GM18508 (cell line): Measurements from ENCODE around the gene NEK4.
"Not testable (repeated sequence)": the region's sequence is repeated elsewhere in the genome, so short reads cannot be mapped to it uniquely, and the experiment has no call there.

Source experiments
- ATAC-seq: cut with Tn5 transposase; IDR thresholded peaks from one replicate; pipeline ENCODE4 v1.9.1; 2021; ENCODE audit warnings: moderate number of reproducible peaks; ENCODE audit not compliant: insufficient read depth, unreplicated experiment

NEK4 gene

DNA sequence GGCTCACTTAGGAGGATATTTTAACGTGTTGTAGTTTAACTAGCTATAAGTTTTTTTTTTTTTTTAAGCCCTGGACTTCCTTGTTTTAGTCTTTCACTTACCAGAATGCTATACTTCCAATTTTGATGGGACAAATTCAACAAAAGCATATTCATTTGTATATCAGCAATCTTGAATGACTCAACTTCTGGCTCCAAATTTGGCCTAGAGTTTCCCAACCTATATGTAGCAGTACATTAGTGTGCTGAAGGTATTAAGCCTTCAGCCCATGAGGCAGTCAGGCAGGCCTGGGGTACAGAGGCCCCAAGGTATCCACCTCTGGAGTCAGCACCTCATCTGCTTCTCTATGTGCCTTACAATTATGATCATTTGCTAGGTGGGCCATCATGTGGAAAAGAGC is 90.9 kb downstream of the NEK4 start:
- ATAC-seq: no peak

DNA sequence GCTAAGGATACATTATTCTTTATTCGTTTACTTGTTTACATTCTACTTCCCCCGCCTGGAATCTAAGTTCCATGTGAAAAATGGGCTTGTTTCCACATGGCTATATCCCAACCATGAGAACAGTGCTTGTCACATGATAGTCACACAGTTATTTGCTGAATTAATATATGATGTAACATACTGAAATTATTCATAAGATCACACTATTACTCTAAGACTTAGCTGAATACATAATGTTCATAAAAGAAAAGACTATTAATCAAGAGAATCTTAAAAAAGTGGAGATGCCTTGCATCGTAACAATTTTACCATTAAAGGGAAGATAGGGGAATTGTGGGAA is 91.6 kb downstream of the NEK4 start:
- no peak for ATAC-seq

DNA sequence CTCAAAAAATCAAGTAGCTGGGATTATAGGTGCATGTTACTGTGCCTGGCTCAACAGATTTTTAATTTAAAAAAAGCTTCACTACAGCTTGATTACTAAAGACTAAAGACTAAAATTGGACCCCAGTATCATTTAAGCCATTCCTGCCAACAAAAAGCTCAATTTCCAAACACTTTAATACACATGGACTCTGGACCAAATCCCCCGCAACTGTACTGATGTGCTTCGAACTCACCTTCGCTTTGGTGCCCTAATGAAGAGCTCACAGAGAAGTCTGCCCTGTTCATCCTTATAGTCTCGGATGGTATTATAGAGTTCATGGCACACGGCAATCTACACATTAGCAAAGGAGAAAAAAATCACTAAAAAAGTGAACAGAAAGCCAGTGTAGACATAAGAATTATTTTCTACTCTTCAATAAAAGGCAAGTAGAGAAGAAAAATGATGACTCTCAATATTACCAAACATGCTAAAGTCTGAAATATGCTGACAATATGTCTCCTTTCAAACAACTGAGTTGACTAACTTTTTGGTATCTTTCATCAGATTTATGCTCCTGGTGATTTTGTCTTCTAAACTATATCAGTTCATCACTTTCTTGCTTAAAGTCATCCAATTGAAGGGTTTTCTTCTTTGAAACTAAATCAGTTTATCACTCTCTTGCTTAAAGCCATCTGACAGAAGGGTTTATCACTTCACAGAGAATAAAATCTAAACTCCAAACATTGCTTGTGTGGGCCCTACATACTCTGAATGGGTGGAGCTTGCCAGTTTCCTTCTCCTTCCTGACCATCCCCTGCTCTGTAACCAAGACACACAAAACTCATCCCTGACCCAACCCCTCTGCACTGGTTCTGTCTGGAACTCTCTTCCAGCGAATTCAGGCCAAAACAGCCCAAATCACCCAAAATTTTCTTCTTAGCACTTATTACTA is 92.2 kb downstream of the NEK4 start:
- no peak for ATAC-seq

DNA sequence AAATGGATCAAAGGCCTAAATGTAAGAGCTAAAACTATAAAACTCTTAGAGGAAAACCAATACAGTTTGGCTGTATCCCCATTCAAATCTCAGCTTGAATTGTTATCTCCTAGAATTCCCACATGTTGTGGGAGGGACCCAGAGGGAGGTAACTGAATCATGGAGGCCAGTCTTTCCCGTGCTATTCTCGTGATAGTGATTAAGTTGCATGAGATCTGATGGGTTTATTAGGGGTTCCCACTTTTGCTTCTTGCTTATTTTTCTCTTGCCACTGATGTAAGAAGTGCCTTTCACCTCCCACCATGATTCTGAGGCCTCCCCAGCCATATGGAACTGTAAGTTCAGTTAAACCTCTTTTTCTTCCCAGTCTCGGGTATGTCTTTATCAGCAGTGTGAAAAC is 94.5 kb downstream of the NEK4 start:
- ATAC-seq: not testable (repeated sequence)

DNA sequence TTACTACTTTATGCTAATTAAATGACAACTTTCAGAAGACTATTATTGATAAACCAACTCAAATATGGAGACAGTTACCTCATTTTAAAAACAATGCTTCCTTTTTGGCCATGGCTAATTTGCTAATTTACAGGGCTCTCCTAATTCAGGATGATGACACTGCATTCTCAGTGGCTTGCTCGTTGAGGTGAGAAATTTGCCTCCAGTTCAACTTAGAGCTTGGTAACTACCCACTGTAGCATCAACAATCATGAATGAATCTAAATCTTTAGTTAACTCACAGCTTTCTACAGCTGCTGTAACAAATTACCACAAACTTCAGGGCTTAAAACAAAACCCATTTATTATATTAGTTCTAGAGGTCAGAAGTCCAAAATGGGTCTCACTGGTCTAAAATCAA is 99.1 kb downstream of the NEK4 start:
- no peak for ATAC-seq

DNA sequence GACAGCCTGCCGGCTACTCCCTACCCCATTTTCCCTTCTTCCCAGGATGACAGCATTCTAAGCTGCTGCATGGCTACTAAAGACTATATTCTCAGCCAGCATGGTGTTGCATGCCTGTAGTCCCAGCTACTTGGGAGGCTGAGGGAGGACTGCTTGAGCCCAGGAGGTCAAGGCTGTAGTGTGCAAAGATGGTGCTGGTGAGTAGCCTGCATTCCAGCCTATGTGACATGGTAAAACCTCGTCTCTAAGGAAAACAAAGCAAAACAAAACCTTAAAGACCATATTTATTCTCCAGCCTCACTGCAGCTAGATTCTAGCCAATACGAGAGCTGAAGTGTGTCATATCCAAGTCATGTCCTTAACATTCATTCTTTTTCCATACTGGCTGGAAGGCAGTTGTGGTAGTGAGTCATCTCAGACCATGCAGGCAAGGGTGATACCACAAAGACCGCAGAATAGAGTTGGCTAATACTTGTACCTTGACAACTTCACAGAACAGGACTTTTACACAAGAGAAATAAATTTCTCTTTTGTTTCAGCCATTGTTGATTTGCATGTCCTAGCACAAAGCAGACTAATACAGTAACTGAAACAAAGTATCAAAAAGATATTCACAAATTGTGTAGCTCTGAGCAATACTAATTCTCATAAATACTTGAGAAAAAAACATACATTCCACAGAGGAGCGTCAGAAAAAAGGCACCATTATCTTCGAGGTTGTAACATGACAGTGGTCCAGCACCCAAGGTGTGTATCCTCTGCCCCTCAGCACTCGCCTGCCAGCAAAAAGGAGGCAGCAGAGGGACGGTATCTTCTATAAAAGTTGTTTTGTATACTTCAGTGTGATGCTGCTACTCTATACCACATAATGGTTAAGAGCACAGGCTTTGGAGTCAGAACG is 99.9 kb downstream of the NEK4 start:
- peak; percentile 67 for ATAC-seq

DNA sequence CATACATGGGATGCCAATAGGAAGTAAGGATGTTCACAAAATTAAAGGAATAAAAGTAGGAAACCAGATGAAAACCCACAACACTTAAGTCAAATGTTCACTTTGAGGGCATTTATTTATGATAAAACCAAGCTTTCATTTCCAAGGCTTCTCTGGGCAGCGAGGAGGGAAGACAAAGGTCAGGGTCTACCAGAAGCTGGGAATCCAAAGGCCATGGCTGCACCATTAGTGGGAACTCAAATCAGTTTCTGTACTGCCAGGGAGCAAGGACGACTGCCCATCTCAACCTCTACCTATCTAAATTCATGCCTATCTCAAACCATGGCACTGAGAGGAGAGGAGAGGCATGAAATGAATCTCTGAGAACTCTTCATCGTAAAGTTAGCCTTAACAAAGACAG is 107.6 kb downstream of the NEK4 start:
- no peak for ATAC-seq

DNA sequence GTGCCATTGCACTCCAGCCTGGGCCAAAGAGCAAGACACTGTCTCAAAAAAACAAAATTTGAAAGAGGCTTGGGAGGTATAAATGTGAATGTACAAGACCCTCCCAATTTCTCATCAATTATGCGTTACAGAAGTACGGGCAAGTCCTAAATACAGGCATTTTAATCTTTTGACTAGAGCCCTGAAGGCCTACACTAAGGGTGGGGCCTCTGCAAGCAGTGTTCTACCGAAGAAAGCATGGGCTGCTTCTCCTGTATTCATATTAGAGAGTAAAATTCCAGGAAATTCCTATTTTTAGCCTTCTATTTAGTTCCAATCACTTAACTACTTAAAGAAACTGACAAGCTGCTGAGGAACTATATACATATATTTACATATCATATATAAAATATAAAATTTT is 110.7 kb downstream of the NEK4 start:
- no peak for ATAC-seq
